Measurements from ENCODE around the gene NPM3. TPM values are rescaled to one million over a fixed set of nuclear protein-coding genes. Genes with fewer than 3 reads are reported as not detected.

The NPM3 gene
- total and polyA plus RNA-seq, 2 of the 13 experiments (the other 11 are each of a cell fraction or from before 2014, with no cell fraction given), result 47.6 to 129 TPM

DNA sequence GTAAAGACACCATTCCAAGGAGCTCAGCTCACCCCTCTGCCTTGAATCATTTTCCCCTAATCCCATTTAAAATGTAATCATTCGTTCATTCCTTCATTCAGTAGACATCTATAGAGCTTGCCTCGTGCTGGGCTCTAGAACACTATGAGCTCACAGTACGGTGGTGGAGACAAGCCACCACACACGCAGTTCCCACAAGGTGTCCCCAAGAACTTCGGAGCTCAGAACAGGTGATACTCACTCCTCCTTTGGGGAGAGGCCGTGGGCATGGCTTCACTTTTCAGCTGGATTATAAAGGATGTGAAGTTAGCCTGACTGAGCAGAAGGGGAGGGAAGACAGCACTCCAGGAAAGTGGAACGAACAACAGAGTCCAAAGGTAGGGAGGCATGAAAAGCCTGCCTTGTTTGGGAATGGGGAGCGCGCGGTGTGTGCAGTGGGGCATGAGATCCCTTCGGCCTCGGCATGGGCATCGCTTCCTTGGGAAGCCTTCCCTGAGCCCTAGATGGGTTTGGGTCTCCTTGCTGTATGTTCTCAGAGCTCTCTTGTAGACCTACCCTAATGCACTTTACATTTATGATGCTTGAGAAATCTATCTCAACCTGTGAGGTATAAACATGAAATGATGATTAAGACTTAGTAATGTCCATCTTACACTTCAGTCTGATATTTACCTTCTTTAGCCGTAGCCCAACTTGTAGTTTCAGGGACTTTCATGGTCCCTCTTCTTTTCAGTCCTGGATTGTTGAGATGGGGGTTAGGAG, 35.8 kb upstream of the NPM3 start (continued):
- TF ChIP-seq, protein P1, sequence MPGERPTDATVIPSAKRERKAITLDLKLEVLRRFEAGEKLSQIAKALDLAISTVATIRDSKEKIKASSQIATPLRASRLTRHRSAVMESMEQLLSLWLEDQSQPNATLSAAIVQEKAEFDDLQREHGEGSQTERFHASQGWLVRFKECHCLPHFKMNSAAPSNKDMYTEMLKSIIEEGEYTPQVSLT (CRISPR knock-in tag; IDR thresholded peaks at IDR 0.05; ENCODE audit: borderline replicate concordance, low read depth), result no peak
- no peak for TF ChIP-seq MAFK (conservative IDR thresholded peaks at IDR 0.05 in 1 of 2, IDR thresholded peaks at IDR 0.05 in 1 of 2; ENCODE audit: low read length in 2 of 2)
- no peak for TF ChIP-seq NCOA1 (CRISPR knock-in tag; IDR thresholded peaks at IDR 0.05)
- TF ChIP-seq SPEN (CRISPR knock-in tag; IDR thresholded peaks at IDR 0.05; ENCODE audit: low read depth), result 0 out of 2 replicates have a peak, but pooled peaks have one; percentile 39
- TF ChIP-seq ZNF383 (CRISPR knock-in tag; IDR thresholded peaks at IDR 0.05; ENCODE audit: borderline replicate concordance), result 0 out of 2 replicates have a peak, but pooled peaks have one; percentile 29
- peak; percentile 75 for TF ChIP-seq BCL6 (CRISPR knock-in tag; IDR thresholded peaks at IDR 0.05)
- TF ChIP-seq NCOR1 (IDR thresholded peaks at IDR 0.05; ENCODE audit: borderline replicate concordance, low read length), result no peak
- TF ChIP-seq KLF16 (CRISPR knock-in tag; IDR thresholded peaks at IDR 0.05), result peak in 1 of 2 experiments; percentile 23; a peak in 1 of 4 replicates
- TF ChIP-seq, protein P2, sequence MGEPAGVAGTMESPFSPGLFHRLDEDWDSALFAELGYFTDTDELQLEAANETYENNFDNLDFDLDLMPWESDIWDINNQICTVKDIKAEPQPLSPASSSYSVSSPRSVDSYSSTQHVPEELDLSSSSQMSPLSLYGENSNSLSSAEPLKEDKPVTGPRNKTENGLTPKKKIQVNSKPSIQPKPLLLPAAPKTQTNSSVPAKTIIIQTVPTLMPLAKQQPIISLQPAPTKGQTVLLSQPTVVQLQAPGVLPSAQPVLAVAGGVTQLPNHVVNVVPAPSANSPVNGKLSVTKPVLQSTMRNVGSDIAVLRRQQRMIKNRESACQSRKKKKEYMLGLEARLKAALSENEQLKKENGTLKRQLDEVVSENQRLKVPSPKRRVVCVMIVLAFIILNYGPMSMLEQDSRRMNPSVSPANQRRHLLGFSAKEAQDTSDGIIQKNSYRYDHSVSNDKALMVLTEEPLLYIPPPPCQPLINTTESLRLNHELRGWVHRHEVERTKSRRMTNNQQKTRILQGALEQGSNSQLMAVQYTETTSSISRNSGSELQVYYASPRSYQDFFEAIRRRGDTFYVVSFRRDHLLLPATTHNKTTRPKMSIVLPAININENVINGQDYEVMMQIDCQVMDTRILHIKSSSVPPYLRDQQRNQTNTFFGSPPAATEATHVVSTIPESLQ (CRISPR knock-in tag; conservative IDR thresholded peaks at IDR 0.05), result 0 out of 2 replicates have a peak, but pooled peaks have one; percentile 13
- TF ChIP-seq NONO (IDR thresholded peaks at IDR 0.05), result no peak
- TF ChIP-seq NONO (CRISPR knock-in tag; conservative IDR thresholded peaks at IDR 0.05), result no peak
- no peak for TF ChIP-seq ZMYM2 (CRISPR knock-in tag; IDR thresholded peaks at IDR 0.05)
- peak in 1 of 2 experiments; percentile 18; a peak in 1 of 4 replicates for TF ChIP-seq EP300 (IDR thresholded peaks at IDR 0.05; ENCODE audit: low read depth in 2 of 2, low read length in 2 of 2)
- TF ChIP-seq EP300 (CRISPR knock-in tag; IDR thresholded peaks at IDR 0.05; ENCODE audit: borderline replicate concordance), result no peak
- TF ChIP-seq MYC (CRISPR knock-in tag; IDR thresholded peaks at IDR 0.05; ENCODE audit: borderline replicate concordance), result peak; percentile 59; the same call in 1 of the 2 replicates
- peak; percentile 22; the same call in 1 of the 2 replicates for TF ChIP-seq NFKBIZ (CRISPR knock-in tag; IDR thresholded peaks at IDR 0.05)
- TF ChIP-seq NFATC3 (CRISPR knock-in tag; IDR thresholded peaks at IDR 0.05), result peak; percentile 53; the same call in 1 of the 2 replicates
- peak; percentile 42; the same call in 1 of the 2 replicates for TF ChIP-seq GZF1 (CRISPR knock-in tag; IDR thresholded peaks at IDR 0.05)
- TF ChIP-seq, protein P3, sequence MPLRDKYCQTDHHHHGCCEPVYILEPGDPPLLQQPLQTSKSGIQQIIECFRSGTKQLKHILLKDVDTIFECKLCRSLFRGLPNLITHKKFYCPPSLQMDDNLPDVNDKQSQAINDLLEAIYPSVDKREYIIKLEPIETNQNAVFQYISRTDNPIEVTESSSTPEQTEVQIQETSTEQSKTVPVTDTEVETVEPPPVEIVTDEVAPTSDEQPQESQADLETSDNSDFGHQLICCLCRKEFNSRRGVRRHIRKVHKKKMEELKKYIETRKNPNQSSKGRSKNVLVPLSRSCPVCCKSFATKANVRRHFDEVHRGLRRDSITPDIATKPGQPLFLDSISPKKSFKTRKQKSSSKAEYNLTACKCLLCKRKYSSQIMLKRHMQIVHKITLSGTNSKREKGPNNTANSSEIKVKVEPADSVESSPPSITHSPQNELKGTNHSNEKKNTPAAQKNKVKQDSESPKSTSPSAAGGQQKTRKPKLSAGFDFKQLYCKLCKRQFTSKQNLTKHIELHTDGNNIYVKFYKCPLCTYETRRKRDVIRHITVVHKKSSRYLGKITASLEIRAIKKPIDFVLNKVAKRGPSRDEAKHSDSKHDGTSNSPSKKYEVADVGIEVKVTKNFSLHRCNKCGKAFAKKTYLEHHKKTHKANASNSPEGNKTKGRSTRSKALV (CRISPR knock-in tag; IDR thresholded peaks at IDR 0.05), result peak; percentile 71; the same call in 1 of the 2 replicates
- 0 out of 2 replicates have a peak, but pooled peaks have one; percentile 32 for TF ChIP-seq KMT2A (CRISPR knock-in tag; IDR thresholded peaks at IDR 0.05)
- TF ChIP-seq U2AF1 (optimal IDR thresholded peaks at IDR 0.05; ENCODE audit: low read depth, low read length), result peak; percentile 64
- no peak for TF ChIP-seq CBX2 (IDR thresholded peaks at IDR 0.05; ENCODE audit: low read depth, low read length)
- TF ChIP-seq CBX2 (CRISPR knock-in tag; IDR thresholded peaks at IDR 0.05; ENCODE audit: low read depth), result no peak
- TF ChIP-seq HMG20B (CRISPR knock-in tag; conservative IDR thresholded peaks at IDR 0.05), result no peak
- 0 out of 2 replicates have a peak, but pooled peaks have one; percentile 25 for TF ChIP-seq CBX5 (CRISPR knock-in tag; IDR thresholded peaks at IDR 0.05; ENCODE audit: borderline replicate concordance)
- TF ChIP-seq, protein P4, sequence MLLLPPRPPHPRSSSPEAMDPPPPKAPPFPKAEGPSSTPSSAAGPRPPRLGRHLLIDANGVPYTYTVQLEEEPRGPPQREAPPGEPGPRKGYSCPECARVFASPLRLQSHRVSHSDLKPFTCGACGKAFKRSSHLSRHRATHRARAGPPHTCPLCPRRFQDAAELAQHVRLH (CRISPR knock-in tag; IDR thresholded peaks at IDR 0.05; ENCODE audit: borderline replicate concordance, low read depth), result no peak

Measured in HepG2 (cell line).